Activated T-cell treated with anti-CD3 and anti-CD28 coated beads, Interleukin-2, amount 50 U/mL, for 48 hours (primary cell): Measurements from ENCODE around the gene ABRACL.
"Not testable (repeated sequence)": the region's sequence is repeated elsewhere in the genome, so short reads cannot be mapped to it uniquely, and the experiment has no call there.

Experiments used
- DNase-seq, 2 experiments: peaks; one replicate each; pipeline ENCODE4 v3.0.0-alpha.2; 2020

The ABRACL gene

GRCh38 chr6:139013185-139013800, 15.3 kb upstream of the ABRACL start:
- no peak for DNase-seq

- no peak for DNase-seq
Measured at GRCh38 chr6:139014945-139015344, 13.6 kb upstream of the ABRACL start.

GRCh38 chr6:139016337-139017213, 12.0 kb upstream of the ABRACL start:
- no peak for DNase-seq

DNA sequence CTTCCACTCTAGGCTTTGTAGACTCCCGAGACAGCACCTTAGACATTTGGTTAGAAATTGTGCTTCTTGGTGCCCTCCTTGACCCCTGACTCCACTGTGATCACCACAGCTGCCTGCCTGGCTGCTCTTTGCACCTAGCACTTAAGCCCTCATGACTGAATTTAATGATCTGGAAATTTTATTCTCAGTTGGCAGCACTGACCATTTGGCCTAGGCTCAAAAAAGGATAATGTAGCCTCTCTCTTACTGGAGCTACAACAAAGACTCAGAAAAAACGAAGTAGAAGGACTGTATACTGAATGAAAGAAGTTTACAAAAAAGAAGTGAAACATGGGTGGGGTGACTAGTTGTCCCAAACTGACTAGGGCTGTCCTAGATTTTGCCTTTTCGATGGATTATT, 11.3 kb upstream of the ABRACL start:
- DNase-seq, result no peak

DNA sequence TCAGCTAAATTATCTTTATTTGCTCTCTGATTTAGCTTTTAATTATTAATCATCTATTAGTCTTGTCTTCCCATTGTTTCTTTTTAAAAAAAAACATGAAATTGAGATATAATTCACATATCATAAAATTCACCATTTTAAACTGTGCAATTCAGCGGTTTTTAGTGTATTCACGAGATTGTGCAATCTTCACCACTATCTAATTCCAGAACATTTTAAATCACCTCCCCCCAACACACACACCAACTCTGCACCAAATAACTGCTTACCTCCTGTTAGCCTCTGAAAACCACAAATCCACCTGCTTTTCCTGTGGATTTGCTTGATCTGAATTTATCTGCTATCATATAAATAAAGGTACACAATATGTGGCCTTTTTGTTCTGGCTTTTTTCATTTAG, 8.8 kb upstream of the ABRACL start:
- no peak for DNase-seq

- no peak for DNase-seq
Measured at GRCh38 chr6:139020689-139021088, 7.9 kb upstream of the ABRACL start.

DNA sequence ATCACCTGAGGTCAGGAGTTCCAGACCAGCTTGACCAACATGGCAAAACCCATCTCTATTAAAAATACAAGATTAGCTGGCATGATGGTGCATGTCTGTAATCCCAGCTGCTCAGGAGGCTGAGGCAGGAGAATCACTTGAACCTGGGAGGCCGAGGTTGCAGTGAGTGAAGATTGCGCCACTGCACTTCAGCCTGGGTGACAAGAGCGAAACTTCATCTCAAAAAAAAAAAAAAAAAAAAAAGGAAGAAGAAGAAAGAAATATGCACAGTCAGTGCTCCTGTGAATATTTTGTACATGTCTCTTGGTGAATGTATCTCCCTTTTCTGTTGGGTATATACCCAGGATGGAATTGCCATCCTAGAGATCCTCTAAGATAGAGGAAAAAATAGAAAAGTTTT, 3.1 kb upstream of the ABRACL start:
- DNase-seq, result not testable (repeated sequence)

GRCh38 chr6:139027620-139028182, 844 bp upstream of the ABRACL start:
- peak; percentile 54 to 61 for DNase-seq

GRCh38 chr6:139028215-139028657, 309 bp upstream of the ABRACL start:
- DNase-seq, result no peak

DNA sequence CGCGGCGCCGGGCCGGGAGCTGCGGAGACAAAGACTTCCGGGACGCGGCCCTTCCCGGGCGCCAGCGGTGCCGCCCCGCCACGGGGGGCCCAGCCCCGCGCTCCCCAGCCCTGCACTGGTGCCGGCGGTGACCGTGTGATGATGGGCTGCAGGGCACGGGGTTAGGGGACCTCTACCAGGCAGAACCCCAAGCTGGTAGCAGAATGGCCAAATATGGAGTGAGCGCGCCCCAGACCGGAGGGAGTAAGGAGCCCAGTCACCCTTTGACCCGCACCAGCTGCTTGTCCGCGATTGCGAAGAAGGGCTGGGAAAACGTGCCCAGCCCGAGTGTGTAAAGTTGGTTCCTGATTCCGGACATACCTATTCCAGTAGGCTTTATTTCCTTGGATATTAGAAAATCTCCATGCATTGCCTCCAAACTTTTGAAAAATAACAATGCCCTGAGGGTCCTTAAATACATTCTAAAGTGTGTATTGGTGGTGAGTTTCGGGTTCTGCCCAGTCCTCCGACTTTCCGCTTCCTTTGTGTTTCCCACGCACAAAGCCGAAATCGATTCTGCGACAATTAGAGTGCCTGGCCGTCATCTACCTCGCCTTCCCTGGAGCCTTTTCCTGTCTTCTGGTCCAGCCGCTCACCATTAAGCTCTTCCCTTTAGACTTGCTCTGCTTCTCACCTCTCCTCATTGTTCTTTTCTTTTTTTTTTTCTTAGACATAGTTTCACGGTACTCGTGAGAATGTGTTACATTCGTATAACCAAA, 1.1 kb downstream of the ABRACL start:
- DNase-seq, result peak; percentile 32 to 52

DNA sequence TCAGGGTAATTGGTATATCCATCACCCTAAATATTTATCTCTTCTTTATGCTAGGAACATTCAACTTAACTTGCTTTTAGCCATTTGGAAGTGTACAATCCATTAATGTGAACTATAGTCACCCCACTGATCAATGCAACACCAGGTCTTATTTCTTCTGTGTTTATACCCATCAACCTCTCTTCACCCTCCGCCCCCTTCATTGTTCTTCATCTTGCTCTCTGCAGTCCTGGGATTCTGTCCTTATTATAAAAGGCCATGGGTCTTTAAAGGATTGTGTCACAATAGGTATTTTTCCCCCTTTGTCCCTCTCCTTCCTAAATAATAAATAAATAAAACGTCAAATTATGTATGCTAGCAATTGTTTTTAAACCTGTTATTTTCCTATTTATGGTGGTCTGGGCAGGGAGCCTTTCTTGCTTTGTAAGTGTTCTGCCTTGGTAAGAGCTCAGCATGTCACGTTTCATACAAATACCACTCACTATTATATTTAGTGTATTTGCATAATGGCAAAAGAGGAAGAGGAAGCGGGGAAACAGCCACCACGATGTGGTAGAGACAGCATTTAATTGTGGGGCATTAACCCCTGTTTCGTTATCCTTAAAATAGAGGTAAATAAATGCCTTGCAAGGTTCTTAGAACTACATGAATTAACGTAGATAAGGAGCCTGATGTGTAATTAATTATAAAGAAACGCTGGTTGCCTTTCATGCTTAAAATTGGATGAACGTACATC, 1.9 kb downstream of the ABRACL start:
- DNase-seq, result no peak

DNA sequence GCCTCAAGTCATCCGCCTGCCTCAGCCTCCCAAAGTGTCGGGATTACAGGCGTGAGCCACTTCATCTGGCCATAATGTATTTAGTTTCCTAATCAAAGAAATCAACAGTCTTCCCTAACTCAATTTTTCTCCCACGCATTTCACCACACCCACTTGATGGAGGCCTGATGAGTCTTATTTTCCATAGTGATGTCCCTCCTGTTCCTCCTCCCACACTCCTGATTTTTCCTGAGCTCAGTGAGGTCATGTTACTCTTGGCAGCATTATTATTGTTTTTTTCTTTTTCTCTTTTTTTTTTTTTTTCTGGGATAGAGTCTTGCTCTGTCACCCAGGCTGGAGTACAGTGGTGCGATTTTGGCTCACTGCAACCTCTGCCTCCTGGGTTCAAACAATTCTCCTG, 8.9 kb downstream of the ABRACL start:
- no peak for DNase-seq

GRCh38 chr6:139044250-139044649, 15.7 kb downstream of the ABRACL start:
- no peak for DNase-seq

- no peak for DNase-seq
Measured at GRCh38 chr6:139047677-139048076, 19.1 kb downstream of the ABRACL start.

DNA sequence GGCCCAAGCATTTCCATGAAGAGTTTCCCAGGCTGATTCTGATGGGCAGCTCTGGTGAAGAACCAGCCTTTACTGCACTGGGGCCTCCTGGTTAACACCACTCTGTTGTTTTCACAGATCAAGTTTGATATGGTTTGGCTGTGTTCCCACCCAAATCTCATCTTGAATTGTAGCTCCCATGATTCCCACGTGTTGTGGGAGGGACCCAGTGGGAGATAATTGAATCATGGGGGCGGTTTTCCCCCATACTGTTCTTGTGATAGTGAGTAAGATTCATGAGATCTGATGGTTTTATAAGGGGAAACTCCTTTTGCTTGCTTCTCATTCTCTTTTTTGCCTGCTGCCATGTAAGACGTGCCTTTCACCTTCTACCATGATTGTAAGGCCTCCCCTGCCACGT, 20.4 kb downstream of the ABRACL start:
- DNase-seq, result not testable (repeated sequence)

- not testable (repeated sequence) for DNase-seq
Measured at GRCh38 chr6:139050131-139050769, 21.7 kb downstream of the ABRACL start.

GRCh38 chr6:139050770-139051313, 22.3 kb downstream of the ABRACL start:
- no peak for DNase-seq

DNA sequence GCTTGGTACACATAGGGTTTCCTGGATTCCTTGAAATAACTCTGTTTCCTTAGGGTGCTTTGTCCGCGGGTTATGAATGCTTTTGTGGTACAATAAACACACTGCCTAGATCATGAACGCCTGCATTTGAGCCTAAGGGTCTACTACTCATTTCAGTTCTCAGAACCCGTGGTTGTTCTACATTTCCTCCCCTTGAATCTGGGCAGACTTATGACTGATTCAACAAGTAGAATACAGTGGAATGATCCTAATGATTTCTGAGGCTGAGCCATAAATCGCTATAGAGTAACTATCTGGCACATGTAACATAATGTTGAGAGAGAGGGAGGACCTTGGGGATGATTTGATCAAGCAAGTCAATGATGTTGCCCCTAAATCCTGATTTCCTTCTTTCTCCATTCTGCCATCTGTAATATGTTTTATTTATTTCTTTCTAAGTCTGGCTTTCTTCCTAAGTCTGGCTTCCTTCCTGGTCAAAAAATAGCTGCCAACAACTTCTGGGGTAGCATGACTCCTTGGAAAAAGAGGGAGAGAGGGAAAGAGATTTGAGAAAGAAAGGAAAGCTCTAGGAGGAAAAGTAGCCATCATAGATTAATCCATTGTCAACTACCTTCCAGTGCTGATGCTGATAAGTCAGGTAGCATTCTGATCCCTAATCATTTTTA, 23.0 kb downstream of the ABRACL start:
- no peak for DNase-seq

- no peak for DNase-seq
Measured at GRCh38 chr6:139053382-139053781, 24.8 kb downstream of the ABRACL start.

- DNase-seq, result no peak
Measured at GRCh38 chr6:139054001-139054400, 25.5 kb downstream of the ABRACL start.

DNA sequence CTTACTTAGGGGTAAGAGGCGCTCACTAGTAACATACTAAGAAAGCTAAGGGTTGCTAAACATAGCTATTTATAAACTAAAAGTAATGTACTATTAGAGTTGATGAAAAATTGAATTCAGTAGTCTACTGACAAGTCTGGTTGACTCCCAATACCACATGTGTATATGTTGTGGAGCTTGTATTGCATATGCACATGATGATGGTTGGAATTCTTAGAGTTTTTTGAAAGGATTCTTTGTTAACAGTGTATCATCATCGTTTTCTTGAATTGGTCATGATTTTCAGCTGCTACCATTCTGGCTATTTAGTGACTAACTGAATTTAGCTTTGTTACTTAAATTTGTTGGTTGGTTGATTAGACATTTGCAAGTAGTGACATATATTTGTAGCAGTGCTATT, 27.2 kb downstream of the ABRACL start:
- no peak for DNase-seq
